ENCODE measurements around the gene APCDD1L.

The APCDD1L gene

GRCh38 chr20:58515233-58516212 is at the start of gene APCDD1L:
Gene APCDD1L, minus strand, starts transcription at chr20:58515399. Its CDS starts 692 bp downstream, at chr20:58514707.
- DNase-seq (ENCODE audit: low spot score) = peak; percentile 42

- DNase-seq (ENCODE audit: low spot score) = no peak
These were observed 44.1 kb upstream of the APCDD1L start for GRCh38 chr20:58559368-58559729.

- peak; percentile 76 for DNase-seq (ENCODE audit: low spot score)
These were observed 43.5 kb upstream of the APCDD1L start for GRCh38 chr20:58558486-58559367.

- peak; percentile 74 for DNase-seq (ENCODE audit: low spot score)
These were observed 42.6 kb upstream of the APCDD1L start for GRCh38 chr20:58557733-58558342.

- DNase-seq (ENCODE audit: low spot score) = no peak
These were observed 41.8 kb upstream of the APCDD1L start for GRCh38 chr20:58556961-58557360.

- peak; percentile 83 for DNase-seq (ENCODE audit: low spot score)
These were observed 40.0 kb upstream of the APCDD1L start for GRCh38 chr20:58555078-58555765.

- no peak for DNase-seq (ENCODE audit: low spot score)
These were observed 39.3 kb upstream of the APCDD1L start for GRCh38 chr20:58554541-58554940.

- DNase-seq (ENCODE audit: low spot score) = no peak
These were observed 38.6 kb upstream of the APCDD1L start for GRCh38 chr20:58553841-58554240.

GRCh38 chr20:58553166-58553696 is 38.0 kb upstream of the APCDD1L start:
- DNase-seq (ENCODE audit: low spot score) = no peak

GRCh38 chr20:58552366-58552934 is 37.3 kb upstream of the APCDD1L start:
- no peak for DNase-seq (ENCODE audit: low spot score)

- DNase-seq (ENCODE audit: low spot score) = no peak
These were observed 36.4 kb upstream of the APCDD1L start for GRCh38 chr20:58551631-58552030.

- peak; percentile 8 for DNase-seq (ENCODE audit: low spot score)
These were observed 35.3 kb upstream of the APCDD1L start for GRCh38 chr20:58550275-58551059.

- no peak for DNase-seq (ENCODE audit: low spot score)
These were observed 34.3 kb upstream of the APCDD1L start for GRCh38 chr20:58549231-58550209.

- peak; percentile 59 for DNase-seq (ENCODE audit: low spot score)
These were observed 32.6 kb upstream of the APCDD1L start for GRCh38 chr20:58547623-58548475.

GRCh38 chr20:58546756-58547622 is 31.8 kb upstream of the APCDD1L start:
- DNase-seq (ENCODE audit: low spot score) = peak; percentile 33

- DNase-seq (ENCODE audit: low spot score) = no peak
These were observed 31.2 kb upstream of the APCDD1L start for GRCh38 chr20:58546416-58546711.
